Cerebellar cortex (tissue), 1 donor: Measurements from ENCODE around the gene PICALM.
"Not testable (repeated sequence)": the region's sequence is repeated elsewhere in the genome, so short reads cannot be mapped to it uniquely, and the experiment has no call there.

ENCODE experiments used
- DNase-seq: peaks from one replicate; pipeline ENCODE4 v3.0.0-alpha.2; 2015; ENCODE audit warnings: low spot score

PICALM gene

GRCh38 chr11:85937835-85938234 lies 131.0 kb downstream of the PICALM start:
- no peak for DNase-seq

- no peak for DNase-seq
Observed at GRCh38 chr11:85935751-85936150, 133.1 kb downstream of the PICALM start.

DNA sequence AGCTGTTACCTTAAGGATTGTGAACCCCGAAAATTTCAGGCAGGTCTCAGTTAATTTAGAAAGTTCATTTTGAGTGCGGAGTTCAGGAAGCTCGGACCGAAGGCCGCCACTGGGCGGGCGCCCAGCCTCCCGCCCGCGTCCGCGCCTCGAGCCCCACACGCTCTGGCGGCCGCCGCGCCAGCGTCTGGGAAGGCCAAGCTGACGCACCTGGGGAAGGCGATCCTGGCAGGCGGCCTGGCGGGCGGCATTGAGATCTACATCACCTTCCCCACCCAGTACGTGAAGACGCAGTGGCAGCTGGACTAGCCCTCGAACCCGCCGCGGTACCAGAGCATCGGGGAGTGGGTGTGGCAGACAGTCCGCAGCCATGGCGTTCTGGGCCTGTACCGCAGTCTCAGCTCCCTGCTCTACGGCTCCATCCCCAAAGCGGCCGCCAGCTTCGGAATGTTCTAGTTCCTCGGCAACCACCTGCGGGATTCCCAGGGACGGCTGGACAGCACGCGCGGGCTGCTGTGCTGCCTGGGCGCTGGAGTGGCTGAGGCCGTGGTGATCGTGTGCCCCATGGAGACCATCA lies 134.2 kb downstream of the PICALM start:
- DNase-seq: no peak

DNA sequence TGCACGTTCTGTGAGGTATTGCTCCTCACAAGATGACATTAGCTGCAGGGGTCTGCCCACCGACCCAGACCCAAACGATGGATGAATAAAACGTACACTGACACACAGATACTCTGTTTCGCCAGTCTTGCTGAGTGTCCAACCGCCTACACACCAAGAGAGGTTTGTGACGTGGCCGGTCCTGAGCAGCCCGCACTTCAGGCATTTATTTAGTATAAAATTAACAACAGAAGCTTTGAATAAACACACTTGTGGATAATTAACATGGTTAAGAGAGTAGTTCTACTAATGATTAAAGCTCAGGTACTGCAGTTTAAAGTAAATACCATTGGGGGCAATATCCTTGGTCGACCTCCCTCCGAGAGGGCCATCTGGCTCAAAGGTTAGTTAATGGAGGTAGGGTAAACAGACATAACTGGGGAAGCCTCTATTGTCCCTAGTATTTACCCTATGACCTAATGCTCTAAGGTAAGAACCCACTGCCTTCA lies 138.0 kb downstream of the PICALM start:
- no peak for DNase-seq

DNA sequence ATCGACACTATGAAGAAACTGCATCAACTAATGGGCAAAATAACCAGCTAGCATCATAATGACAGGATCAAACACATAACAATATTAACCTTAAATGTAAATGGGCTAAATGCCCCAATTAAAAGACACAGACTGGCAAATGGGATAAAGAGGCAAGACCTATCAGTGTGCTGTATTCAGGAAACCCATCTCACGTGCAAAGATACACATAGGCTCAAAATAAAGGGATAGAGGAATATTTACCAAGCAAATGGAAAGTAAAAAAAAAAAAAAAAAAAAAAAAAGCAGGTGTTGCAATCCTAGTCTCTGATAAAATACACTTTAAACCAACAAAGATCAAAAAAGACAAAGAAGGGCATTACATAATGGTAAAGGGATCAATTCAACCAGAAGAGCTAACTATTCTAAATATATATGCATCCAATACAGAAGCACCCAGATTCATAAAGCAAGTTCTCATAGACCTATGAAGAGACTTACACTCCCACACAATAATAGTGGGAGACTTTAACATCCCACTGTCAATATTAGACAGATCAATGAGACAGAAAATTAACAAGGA lies 142.2 kb downstream of the PICALM start:
- not testable (repeated sequence) for DNase-seq

GRCh38 chr11:85923455-85923854 lies 145.4 kb downstream of the PICALM start:
- DNase-seq: no peak

GRCh38 chr11:85922367-85922766 lies 146.5 kb downstream of the PICALM start:
- no peak for DNase-seq

DNA sequence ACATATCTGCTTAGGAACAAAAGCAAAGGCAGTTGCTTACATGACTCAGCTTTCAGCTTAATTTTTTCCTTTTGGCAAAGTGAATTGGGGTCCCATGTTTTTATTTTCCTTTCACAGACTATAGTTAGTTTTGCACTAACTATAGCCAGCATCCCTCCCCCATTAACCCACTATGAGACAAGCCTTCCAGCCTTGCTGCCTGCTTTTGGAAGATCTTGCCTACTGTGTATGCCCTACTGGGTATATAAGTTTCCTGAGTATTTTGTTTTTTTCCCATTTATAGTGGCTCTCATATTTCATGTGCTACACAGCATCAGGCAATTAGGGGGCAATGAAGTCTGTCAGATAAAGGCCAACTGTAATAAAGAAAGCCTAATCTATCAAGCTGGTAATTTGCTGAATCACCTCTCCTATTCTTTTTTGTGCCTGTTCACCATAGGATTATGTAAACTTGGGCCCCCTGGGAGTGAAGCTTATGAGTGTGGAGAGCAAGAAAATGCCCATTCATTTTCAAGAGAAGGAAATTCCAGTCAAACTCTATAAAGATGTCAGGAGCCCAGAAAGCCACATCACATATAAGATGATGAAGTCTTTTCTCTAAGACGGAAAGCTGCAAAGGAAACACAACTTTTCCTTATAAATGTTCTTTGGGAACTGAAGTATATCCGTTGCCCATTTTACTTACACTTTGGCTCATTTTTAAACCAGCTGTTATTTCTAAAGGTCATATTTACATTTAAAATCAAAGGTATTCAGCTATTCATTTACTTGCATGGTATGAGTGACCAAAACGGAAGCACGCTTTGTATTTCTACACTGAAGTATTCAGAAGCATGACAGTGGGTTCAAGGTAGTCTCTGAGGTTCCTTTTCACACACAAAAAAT lies 149.7 kb downstream of the PICALM start:
- DNase-seq: no peak

- DNase-seq: no peak
Observed at GRCh38 chr11:85914425-85914824, 154.5 kb downstream of the PICALM start.

GRCh38 chr11:85913513-85913912 lies 155.4 kb downstream of the PICALM start:
- DNase-seq: no peak

DNA sequence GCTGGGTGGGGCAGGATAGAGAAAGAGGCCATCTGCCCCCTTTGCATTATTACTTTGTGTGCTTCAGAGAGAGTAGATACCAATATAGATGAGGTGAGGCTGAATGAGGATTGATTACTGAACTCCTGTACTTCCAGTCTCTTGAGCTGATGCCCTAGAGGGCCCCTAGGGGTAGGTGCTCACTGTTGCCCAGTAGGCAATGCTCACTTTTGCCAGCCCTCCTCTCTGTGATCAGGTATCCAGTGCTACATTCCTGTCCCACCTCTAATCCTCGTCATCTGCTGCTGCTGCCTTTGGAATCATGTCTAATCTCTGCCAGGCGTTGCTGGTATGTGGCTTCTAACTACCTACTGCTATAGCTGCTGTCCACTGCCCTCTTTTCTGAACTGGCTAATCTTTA lies 156.5 kb downstream of the PICALM start:
- no peak for DNase-seq
